Caco-2 (cell line): ENCODE measurements around the gene MYLK3. TPM values are rescaled to one million over a fixed set of nuclear protein-coding genes. Genes with fewer than 3 reads are reported as not detected.
"Not testable (repeated sequence)": the region's sequence is repeated elsewhere in the genome, so short reads cannot be mapped to it uniquely, and the experiment has no call there.

Experiments used
- BruUV-seq: library from RNA; stranded (reverse); fragments of 400-500 nt; replicated peaks from 2 replicates; lab custom pipeline; 2021; lab: Mats Ljungman, UMichigan
- CTCF ChIA-PET: fragments of 300-600 bp; sonication (Branson Sonifier 250); formaldehyde crosslinking; loops from one replicate; lab custom pipeline; 2022; ENCODE audit warnings: antibody characterized with exemption; lab: Charles Lee
- POLR2A ChIA-PET: fragments of 300-600 bp; sonication (Branson Sonifier 250); formaldehyde crosslinking; loops from one replicate; lab custom pipeline; 2022; ENCODE audit warnings: antibody characterized with exemption; lab: Charles Lee
- DNase-seq, 2 experiments: peaks; one replicate each; pipeline versions ENCODE4 v3.0.0 to v3.0.0-alpha.2; 2020 to 2022
- H3K27me3 ChIP-seq: replicated peaks from 2 replicates; pipeline ENCODE4 v1.6.0; 2011; ENCODE audit warnings: low read length; ENCODE audit not compliant: control insufficient read depth, insufficient read depth
- H3K36me3 ChIP-seq: 2 replicates; pipeline ENCODE4 v1.5.1; 2011; ENCODE audit warnings: low read length; ENCODE audit not compliant: control insufficient read depth, insufficient read depth
- H3K4me1 ChIP-seq: fragments of 250-450 bp; sonication (Bioruptor Pico); 2 replicates; pipeline ENCODE4 v1.5.1; 2020; ENCODE audit warnings: mild to moderate bottlenecking
- H3K4me3 ChIP-seq: 2 replicates; pipeline ENCODE4 v1.5.1; 2011; ENCODE audit warnings: low read depth, mild to moderate bottlenecking, control low read depth, low read length
- H3K9me3 ChIP-seq: fragments of 250-450 bp; sonication (Bioruptor Pico); 2 replicates; pipeline ENCODE4 v1.5.1; 2020; ENCODE audit warnings: mild to moderate bottlenecking, moderate library complexity
- H3K27ac Mint-ChIP-seq: one replicate; pipeline ENCODE4 v1.8.0; 2022; ENCODE audit warnings: mixed read lengths; ENCODE audit not compliant: unreplicated experiment
- H3K27me3 Mint-ChIP-seq: one replicate; pipeline ENCODE4 v1.8.0; 2022; ENCODE audit warnings: mixed read lengths; ENCODE audit not compliant: insufficient read depth, unreplicated experiment
- H3K36me3 Mint-ChIP-seq: one replicate; pipeline ENCODE4 v1.8.0; 2022; ENCODE audit warnings: mild to moderate bottlenecking, mixed read lengths; ENCODE audit not compliant: insufficient read depth, unreplicated experiment
- H3K4me1 Mint-ChIP-seq: one replicate; pipeline ENCODE4 v1.8.0; 2022; ENCODE audit warnings: low read depth, mixed read lengths; ENCODE audit not compliant: unreplicated experiment
- H3K4me3 Mint-ChIP-seq: one replicate; pipeline ENCODE4 v1.8.0; 2022; ENCODE audit warnings: mild to moderate bottlenecking, moderate library complexity, mixed read lengths; ENCODE audit not compliant: unreplicated experiment
- H3K9me3 Mint-ChIP-seq: one replicate; pipeline ENCODE4 v1.8.0; 2022; ENCODE audit warnings: mixed read lengths; ENCODE audit not compliant: unreplicated experiment
- intact Hi-C: fragments of 100-400 bp; cut with micrococcal nuclease; formaldehyde crosslinking; loops from one replicate; pipeline ENCODE4 v1.10.0; 2022; ENCODE audit not compliant: unreplicated experiment
- total RNA-seq: library from RNA; stranded (reverse); gene quantifications from 2 replicates; pipeline ENCODE4 v1.2.3, GENCODE V29; 2022
- TF ChIP-seq, protein P1 (sequence below), 2 experiments: fragments of 200-600 bp in 1 of 2; IDR thresholded peaks; 1 replicate in 1 of 2; 2 replicates in 1 of 2; pipeline versions ENCODE4 v1.5.1 to v1.8.0; 2011 to 2022; ENCODE audit warnings: antibody characterized with exemption in 1 of 2, control low read depth in 1 of 2, inconsistent platforms in 1 of 2, low read depth in 1 of 2, low read length in 1 of 2, mild to moderate bottlenecking in 1 of 2, moderate library complexity in 1 of 2; ENCODE audit not compliant: insufficient read depth in 1 of 2, severe bottlenecking in 1 of 2, unreplicated experiment in 1 of 2

Gene MYLK3
- total RNA-seq, 1 experiment from 2014 or later = 1.2 TPM

DNA sequence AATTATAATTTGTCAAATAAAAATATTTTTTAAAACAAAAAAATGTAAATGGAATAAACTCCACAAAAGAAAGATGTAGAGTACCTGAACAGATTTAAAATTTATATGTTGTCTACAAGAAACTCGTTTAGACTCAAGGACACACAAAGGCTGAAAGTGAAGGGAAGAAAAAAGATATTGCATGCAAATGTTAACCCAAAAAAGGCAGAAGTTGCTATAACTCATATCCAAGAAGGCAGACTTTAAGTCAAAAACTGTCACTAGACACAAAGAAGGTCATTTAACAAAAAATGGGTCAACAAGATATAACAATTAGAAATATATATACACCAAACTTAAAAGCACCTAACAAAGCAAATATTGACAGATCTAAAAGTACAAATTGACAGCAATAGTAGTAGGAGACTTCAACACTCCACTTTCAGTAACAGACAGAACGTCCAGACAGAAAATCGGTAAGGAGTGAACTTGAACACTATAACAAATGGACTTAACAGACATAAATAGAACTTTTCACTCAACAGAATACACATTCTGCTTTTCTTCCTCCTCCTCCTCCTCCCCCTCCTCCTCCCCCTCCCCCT, 40.8 kb upstream of the MYLK3 start:
- no peaks in the 10 kb centered on the region for H3K9me3 ChIP-seq
- H3K36me3 ChIP-seq = no peaks in the 10 kb centered on the region
- no peak overlapping the region for H3K4me3 Mint-ChIP-seq
- BruUV-seq = no TSS peak
- DNase-seq = no peak
- peaks cover 19% of the 10 kb centered on the region for H3K36me3 Mint-ChIP-seq
- H3K4me1 ChIP-seq = peaks cover 23% of the 10 kb centered on the region
- H3K9me3 Mint-ChIP-seq = peaks cover 20% of the 10 kb centered on the region
- H3K4me1 Mint-ChIP-seq = peaks cover 15% of the 10 kb centered on the region
- POLR2A ChIA-PET = no interaction called here
- intact Hi-C loops = loop anchor here (1.0 to 2.0 kb wide), 2 partner anchors 26 to 42 kb away; partner anchors contain the start of gene C16orf87
- TF ChIP-seq, protein P1, sequence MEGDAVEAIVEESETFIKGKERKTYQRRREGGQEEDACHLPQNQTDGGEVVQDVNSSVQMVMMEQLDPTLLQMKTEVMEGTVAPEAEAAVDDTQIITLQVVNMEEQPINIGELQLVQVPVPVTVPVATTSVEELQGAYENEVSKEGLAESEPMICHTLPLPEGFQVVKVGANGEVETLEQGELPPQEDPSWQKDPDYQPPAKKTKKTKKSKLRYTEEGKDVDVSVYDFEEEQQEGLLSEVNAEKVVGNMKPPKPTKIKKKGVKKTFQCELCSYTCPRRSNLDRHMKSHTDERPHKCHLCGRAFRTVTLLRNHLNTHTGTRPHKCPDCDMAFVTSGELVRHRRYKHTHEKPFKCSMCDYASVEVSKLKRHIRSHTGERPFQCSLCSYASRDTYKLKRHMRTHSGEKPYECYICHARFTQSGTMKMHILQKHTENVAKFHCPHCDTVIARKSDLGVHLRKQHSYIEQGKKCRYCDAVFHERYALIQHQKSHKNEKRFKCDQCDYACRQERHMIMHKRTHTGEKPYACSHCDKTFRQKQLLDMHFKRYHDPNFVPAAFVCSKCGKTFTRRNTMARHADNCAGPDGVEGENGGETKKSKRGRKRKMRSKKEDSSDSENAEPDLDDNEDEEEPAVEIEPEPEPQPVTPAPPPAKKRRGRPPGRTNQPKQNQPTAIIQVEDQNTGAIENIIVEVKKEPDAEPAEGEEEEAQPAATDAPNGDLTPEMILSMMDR (IDR thresholded peaks at IDR 0.05; ENCODE audit: insufficient read depth in 1 of 2, low read depth in 1 of 2, low read length in 1 of 2, severe bottlenecking in 1 of 2, unreplicated experiment in 1 of 2) = no peak
- H3K27ac Mint-ChIP-seq = no peak overlapping the region
- CTCF ChIA-PET = interaction anchor here (0.6 kb wide), 1 partner anchor 12 kb away, joined by 3 read pairs; no protein-coding TSS in a partner anchor
- no peaks in the 10 kb centered on the region for H3K27me3 Mint-ChIP-seq
- no peak overlapping the region for H3K4me3 ChIP-seq
- no peaks in the 10 kb centered on the region for H3K27me3 ChIP-seq

DNA sequence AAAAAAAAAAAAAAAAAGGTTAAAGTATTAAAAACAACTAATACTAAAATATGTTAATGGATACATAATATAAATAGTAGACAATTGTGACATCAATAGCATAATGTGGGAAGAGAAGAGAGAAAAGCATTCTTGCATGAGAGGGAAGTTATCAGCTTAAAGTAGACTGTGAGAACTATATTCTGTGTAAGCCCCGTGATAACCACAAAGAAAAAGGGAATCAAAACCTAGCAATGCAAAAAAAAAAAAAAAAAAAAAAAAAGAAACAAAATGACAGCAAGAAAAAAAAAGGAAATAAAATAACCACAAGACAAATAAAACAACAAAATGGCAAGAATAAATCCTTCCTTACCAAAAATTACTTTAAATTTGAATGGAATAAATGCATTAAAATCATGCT, 39.8 kb upstream of the MYLK3 start:
- no TSS peak for BruUV-seq
- intact Hi-C loops = loop anchor here (2.0 kb wide), 1 partner anchor 25 kb away; no protein-coding TSS in a partner anchor
- Mint-ChIP-seq H3K4me1 (peaks cover 21% of the 10 kb centered on the region), H3K9me3 (peaks cover 16% of the 10 kb centered on the region), H3K36me3 (peaks cover 19% of the 10 kb centered on the region), H3K27ac (no peak overlapping the region), H3K4me3 (no peak overlapping the region), H3K27me3 (no peaks in the 10 kb centered on the region)
- peaks cover 24% of the 10 kb centered on the region for H3K4me1 ChIP-seq
- no peaks in the 10 kb centered on the region for H3K36me3 ChIP-seq
- CTCF ChIA-PET = no interaction called here
- H3K9me3 ChIP-seq = no peaks in the 10 kb centered on the region
- H3K27me3 ChIP-seq = no peaks in the 10 kb centered on the region
- no peak for DNase-seq
- TF ChIP-seq, protein P1 (IDR thresholded peaks at IDR 0.05; ENCODE audit: insufficient read depth in 1 of 2, low read depth in 1 of 2, low read length in 1 of 2, severe bottlenecking in 1 of 2, unreplicated experiment in 1 of 2) = no peak
- POLR2A ChIA-PET = no interaction called here
- H3K4me3 ChIP-seq = no peak overlapping the region

DNA sequence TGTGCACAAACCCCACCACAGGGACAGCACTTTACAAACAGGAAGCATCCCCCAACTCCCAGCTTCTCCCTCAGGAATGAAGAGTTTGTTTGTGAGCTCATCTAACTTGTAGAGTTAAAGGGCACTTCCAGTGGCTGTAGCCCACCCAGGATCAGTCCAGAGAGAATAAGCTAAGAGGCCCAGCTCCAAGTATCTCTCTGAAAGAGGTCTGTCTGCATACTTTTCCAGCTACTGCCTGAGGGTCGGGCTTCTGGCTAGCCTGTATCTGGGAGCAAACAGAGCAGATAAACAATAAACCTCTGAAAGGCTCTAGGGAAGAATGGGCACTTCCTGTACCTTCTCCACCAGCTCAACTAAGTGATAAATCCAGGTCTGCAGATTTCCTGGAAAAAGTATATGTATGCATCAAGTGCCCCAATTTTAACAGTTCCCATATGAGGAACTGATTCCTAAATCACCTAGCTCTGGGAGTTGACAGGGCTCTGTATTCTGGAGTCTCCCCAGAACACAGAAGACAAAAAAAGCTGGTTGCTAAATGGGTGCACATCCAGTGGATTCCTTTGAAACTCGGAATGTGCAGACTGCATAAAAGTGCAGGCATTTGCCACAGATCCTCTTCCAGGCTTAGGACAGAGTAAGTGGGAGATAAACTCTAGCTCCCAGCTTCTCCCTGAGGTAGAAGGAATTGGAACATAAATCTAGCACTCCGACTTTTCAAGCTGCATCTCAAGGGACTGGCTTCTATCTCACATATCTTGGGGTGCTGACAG, 37.1 kb upstream of the MYLK3 start:
- ChIA-PET POLR2A (no interaction called here), CTCF (interaction anchor here (0.5 to 0.7 kb wide), 2 partner anchors 15 to 96 kb away, joined by 3 to 7 read pairs; partner anchors contain the start of gene ORC6)
- peaks cover 21% of the 10 kb centered on the region for H3K4me1 Mint-ChIP-seq
- Histone ChIP-seq H3K9me3 (no peaks in the 10 kb centered on the region), H3K4me3 (no peak overlapping the region), H3K4me1 (peaks cover 24% of the 10 kb centered on the region), H3K36me3 (no peaks in the 10 kb centered on the region), H3K27me3 (no peaks in the 10 kb centered on the region)
- peaks cover 12% of the 10 kb centered on the region for H3K36me3 Mint-ChIP-seq
- H3K4me3 Mint-ChIP-seq = no peak overlapping the region
- peak in 1 of 2 experiments; percentile 23 for DNase-seq
- TF ChIP-seq, protein P1 (IDR thresholded peaks at IDR 0.05; ENCODE audit: insufficient read depth in 1 of 2, low read depth in 1 of 2, low read length in 1 of 2, severe bottlenecking in 1 of 2, unreplicated experiment in 1 of 2) = no peak
- peak overlapping the region; percentile 42 for H3K27ac Mint-ChIP-seq
- no TSS peak for BruUV-seq
- H3K9me3 Mint-ChIP-seq = peaks cover 10% of the 10 kb centered on the region
- no peaks in the 10 kb centered on the region for H3K27me3 Mint-ChIP-seq
- intact Hi-C loops = loop anchor here (2.0 kb wide), 1 partner anchor 36 kb away; the partner anchor contains the start of gene MYLK3

DNA sequence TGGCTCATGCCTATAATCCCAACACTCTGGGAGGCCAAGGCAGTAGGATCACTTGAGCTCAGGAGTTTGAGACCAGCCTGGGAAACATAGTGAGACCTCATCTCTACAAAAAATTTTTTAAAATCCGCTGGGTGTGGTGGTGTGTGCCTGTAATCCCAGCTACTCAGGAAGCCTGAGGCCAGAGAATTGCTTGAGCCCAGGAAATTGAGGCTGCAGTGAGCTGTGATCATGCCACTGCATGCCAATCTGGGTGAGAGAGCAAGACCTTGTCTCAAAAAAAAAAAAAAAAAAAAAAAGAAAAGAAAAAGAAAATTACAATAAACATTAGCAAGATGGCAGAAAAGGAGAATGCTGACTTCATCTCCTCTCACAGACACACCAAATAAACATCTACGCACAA, 36.4 kb upstream of the MYLK3 start:
- POLR2A ChIA-PET, H3K9me3 ChIP-seq, H3K4me3 ChIP-seq, DNase-seq, BruUV-seq, H3K4me3 Mint-ChIP-seq, CTCF ChIA-PET, H3K27me3 ChIP-seq, H3K27me3 Mint-ChIP-seq, H3K36me3 ChIP-seq, H3K36me3 Mint-ChIP-seq: not testable (repeated sequence)
- peak overlapping the region; percentile 42 for H3K27ac Mint-ChIP-seq
- peaks cover 16% of the 10 kb centered on the region for H3K9me3 Mint-ChIP-seq
- peaks cover 24% of the 10 kb centered on the region for H3K4me1 ChIP-seq
- H3K4me1 Mint-ChIP-seq = peaks cover 21% of the 10 kb centered on the region
- intact Hi-C loops = loop anchor here (2.0 kb wide), 1 partner anchor 36 kb away; the partner anchor contains the start of gene MYLK3
